ENCODE results near the gene KDM4D. TPM values are rescaled to one million over a fixed set of nuclear protein-coding genes. Genes with fewer than 3 reads are reported as not detected.

Gene KDM4D
- total and polyA plus RNA-seq, 2 of the 8 experiments (the other 6 are each of a cell fraction or from before 2014, with no cell fraction given), result 1.5 to 4.5 TPM

DNA sequence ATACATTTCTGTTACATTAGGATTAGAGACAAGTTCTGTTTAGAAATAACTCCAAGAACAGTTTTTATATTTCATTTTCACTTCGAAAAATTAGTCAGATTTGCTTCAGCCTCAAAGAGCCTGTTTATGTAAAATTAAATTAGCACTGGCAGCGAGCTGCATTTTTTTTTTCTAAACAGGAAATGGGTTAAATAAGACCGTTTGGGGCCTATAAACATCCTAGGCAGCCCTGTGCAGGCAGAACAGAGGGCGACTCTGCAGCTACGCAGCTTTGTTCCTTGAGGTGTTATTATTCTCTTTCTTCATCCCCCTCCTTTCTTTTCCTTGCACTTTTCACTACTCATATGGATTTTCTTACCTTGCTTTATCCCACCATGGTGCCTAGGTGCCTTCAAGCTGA lies 48.9 kb upstream of the KDM4D start (continued):
- no peak for TF ChIP-seq HDAC2 (IDR thresholded peaks at IDR 0.05; ENCODE audit: borderline replicate concordance in 1 of 2, low read depth in 2 of 2, low read length in 2 of 2)
- no peak for TF ChIP-seq RAD21 (IDR thresholded peaks at IDR 0.05 in 1 of 2, conservative IDR thresholded peaks at IDR 0.05 in 1 of 2; ENCODE audit: low read depth in 2 of 2, low read length in 2 of 2)
- no peak for TF ChIP-seq SIN3A (conservative IDR thresholded peaks at IDR 0.05 in 1 of 2, IDR thresholded peaks at IDR 0.05 in 1 of 2; ENCODE audit: low read depth in 1 of 2, low read length in 2 of 2)

All from H1 (cell line).